Stimulated activated CD4-positive, alpha-beta T cell treated with anti-CD3 and anti-CD28 coated beads, TNF-alpha, amount 100 ng/mL, for 24 hours (primary cell): ENCODE measurements around the gene PRR23A.

Source experiments
- DNase-seq, 3 experiments: peaks; one replicate each; pipeline ENCODE4 v3.0.0-alpha.2; 2020; ENCODE audit warnings: low read depth in 3 of 3

The PRR23A gene

GRCh38 chr3:138972941-138973340, 33.1 kb downstream of the PRR23A start:
- DNase-seq = no peak

- DNase-seq = no peak
Measured at GRCh38 chr3:138971766-138972320, 34.2 kb downstream of the PRR23A start.

GRCh38 chr3:138964923-138965322, 41.1 kb downstream of the PRR23A start:
- DNase-seq = no peak

- DNase-seq = no peak
Measured at GRCh38 chr3:138964264-138964663, 41.8 kb downstream of the PRR23A start.

- DNase-seq = no peak
Measured at GRCh38 chr3:138962854-138963560, 43.1 kb downstream of the PRR23A start.

- DNase-seq = no peak
Measured at GRCh38 chr3:138960417-138960852, 45.6 kb downstream of the PRR23A start.
